Measurements from ENCODE around the gene POTEM.
"Not testable (repeated sequence)": the region's sequence is repeated elsewhere in the genome, so short reads cannot be mapped to it uniquely, and the experiment has no call there.

The POTEM gene

DNA sequence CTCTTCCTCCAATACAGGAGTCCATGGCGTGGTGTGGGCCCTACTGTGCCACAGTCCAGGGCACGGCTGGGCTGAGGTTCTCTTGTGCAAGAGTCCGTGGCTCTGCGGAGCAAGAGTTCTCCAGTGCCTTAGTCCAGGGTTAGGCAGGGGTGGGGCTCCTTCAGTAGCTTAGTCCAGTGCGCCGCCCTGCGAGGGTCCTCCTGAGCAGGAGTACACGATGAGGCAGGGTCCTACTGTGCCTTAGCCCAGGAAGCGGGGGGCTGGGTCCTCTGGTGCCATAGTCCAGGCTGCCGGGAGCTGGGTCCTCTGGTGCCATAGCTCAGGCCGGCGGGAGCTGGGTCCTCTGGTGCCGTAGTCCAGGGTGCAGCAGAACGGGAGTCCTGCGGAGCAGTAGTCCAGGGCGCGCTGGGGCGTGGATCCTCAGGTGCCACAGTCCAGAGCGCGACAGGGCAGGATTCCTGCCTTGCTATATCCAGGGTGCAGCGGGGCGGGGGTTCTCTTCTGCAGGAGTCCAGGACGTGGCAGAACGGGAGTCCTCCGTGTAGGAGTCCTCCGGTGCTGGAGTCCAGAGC lies 69.7 kb downstream of the POTEM start:
- not testable (repeated sequence) for H3K4me1 ChIP-seq (ENCODE audit: control insufficient read depth in 5 of 5, insufficient read depth in 5 of 5, low read length in 5 of 5); H3K9ac ChIP-seq (ENCODE audit: low read length in 5 of 5); H3K36me3 ChIP-seq (ENCODE audit: control insufficient read depth in 5 of 5, insufficient read depth in 5 of 5, low read length in 5 of 5); H3K4me3 ChIP-seq (ENCODE audit: low read depth in 1 of 5, low read length in 5 of 5); H3K9me3 ChIP-seq (ENCODE audit: control insufficient read depth in 5 of 5, low read length in 5 of 5); H3K27me3 ChIP-seq (ENCODE audit: control insufficient read depth in 5 of 5, insufficient read depth in 4 of 5, low read length in 5 of 5); H3K27ac ChIP-seq (ENCODE audit: low read depth, low read length)

DNA sequence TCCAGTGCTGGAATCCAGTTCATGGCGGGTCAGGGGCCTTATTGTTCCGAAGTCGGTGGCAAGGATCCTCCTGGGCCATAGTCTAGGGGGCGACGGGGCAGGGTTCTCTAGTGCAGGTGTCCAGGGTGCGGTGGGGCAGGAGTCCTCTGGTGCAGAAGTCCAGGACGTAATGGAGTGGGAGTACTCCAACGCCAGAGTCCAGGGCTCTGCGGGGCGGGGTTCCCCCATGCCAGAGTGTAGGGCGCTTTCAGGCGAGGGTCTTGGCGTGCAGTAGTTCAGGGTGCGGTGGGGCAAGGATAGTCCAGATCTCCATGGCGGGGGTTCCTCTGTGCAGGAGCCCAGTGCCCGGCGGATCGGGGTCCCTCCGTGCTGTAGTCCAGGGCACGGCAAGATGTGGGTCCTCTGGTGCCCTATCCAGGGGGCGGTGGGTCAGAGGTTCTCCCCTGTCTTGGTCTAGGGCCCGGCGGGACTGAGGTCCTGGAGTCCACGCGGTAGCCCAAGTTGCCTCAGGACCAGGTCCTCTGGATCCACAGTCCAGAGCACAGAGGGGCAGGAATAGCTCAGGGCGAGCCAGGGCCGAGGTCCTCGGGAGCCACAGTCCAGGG lies 70.9 kb downstream of the POTEM start:
- not testable (repeated sequence) for H3K27me3 ChIP-seq (ENCODE audit: control insufficient read depth in 5 of 5, insufficient read depth in 4 of 5, low read length in 5 of 5); H3K4me1 ChIP-seq (ENCODE audit: control insufficient read depth in 5 of 5, insufficient read depth in 5 of 5, low read length in 5 of 5); H3K36me3 ChIP-seq (ENCODE audit: control insufficient read depth in 5 of 5, insufficient read depth in 5 of 5, low read length in 5 of 5); H3K9me3 ChIP-seq (ENCODE audit: control insufficient read depth in 5 of 5, low read length in 5 of 5); H3K27ac ChIP-seq (ENCODE audit: low read depth, low read length); H3K4me3 ChIP-seq (ENCODE audit: low read depth in 1 of 5, low read length in 5 of 5); H3K9ac ChIP-seq (ENCODE audit: low read length in 5 of 5)

DNA sequence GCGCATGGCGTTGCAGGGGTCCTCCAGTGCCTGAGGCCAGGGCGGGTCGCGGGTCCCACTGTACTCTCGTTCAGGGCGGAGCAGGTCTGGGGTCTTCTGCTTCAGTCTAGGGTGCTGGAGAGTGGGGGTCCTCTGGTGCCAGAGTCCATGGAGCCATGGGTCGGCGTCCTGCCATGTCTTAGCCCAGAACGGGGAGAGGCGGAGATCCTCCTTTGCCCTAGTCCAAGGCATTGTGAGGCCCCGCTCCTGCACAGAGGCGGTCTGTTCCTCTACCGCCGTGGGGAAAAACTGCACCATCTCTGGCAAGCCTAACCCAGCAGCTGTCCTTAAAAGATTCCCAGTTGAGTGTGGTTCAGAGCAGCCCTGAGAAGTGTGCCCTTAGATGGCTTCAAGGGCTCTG lies 71.6 kb downstream of the POTEM start:
- not testable (repeated sequence) for H3K4me1 ChIP-seq (ENCODE audit: control insufficient read depth in 5 of 5, insufficient read depth in 5 of 5, low read length in 5 of 5); H3K36me3 ChIP-seq (ENCODE audit: control insufficient read depth in 5 of 5, insufficient read depth in 5 of 5, low read length in 5 of 5); H3K27ac ChIP-seq (ENCODE audit: low read depth, low read length); H3K9me3 ChIP-seq (ENCODE audit: control insufficient read depth in 5 of 5, low read length in 5 of 5); H3K27me3 ChIP-seq (ENCODE audit: control insufficient read depth in 5 of 5, insufficient read depth in 4 of 5, low read length in 5 of 5); H3K9ac ChIP-seq (ENCODE audit: low read length in 5 of 5); H3K4me3 ChIP-seq (ENCODE audit: low read depth in 1 of 5, low read length in 5 of 5)

DNA sequence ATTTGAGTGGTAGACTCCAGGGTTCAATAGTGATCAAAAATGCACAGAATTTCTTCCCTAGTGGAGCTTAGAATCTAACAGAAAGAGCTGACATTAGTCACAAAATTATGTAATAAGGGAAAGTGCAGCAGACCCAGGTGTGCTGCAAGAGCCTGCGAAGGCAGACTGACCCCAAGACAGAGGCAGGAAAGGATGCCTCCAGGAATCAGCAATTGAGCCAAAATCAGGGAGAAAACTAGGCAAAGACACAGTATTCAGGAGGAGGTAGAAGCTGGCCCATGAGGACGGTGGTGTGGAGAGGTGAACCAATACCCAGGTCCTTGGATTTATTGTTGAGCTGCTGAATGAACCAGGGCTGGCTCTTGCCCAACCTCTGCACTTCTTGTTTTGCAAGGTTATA lies 76.2 kb downstream of the POTEM start:
- H3K4me1 ChIP-seq (ENCODE audit: control insufficient read depth in 5 of 5, insufficient read depth in 5 of 5, low read length in 5 of 5) = not testable (repeated sequence)

More for the DNA sequence above, 76.2 kb downstream of the POTEM start:
- not testable (repeated sequence) for H3K36me3 ChIP-seq (ENCODE audit: control insufficient read depth in 5 of 5, insufficient read depth in 5 of 5, low read length in 5 of 5); H3K27ac ChIP-seq (ENCODE audit: low read depth, low read length); H3K27me3 ChIP-seq (ENCODE audit: control insufficient read depth in 5 of 5, insufficient read depth in 4 of 5, low read length in 5 of 5); H3K4me3 ChIP-seq (ENCODE audit: low read depth in 1 of 5, low read length in 5 of 5); H3K9ac ChIP-seq (ENCODE audit: low read length in 5 of 5); H3K9me3 ChIP-seq (ENCODE audit: control insufficient read depth in 5 of 5, low read length in 5 of 5)
